HG03135 (cell line): Measurements from ENCODE around the gene LRRC8C.
"Not testable (repeated sequence)": the region's sequence is repeated elsewhere in the genome, so short reads cannot be mapped to it uniquely, and the experiment has no call there.

Experiments
- ATAC-seq: cut with Tn5 transposase; IDR thresholded peaks from one replicate; pipeline ENCODE4 v1.9.1; 2021; ENCODE audit warnings: mild to moderate bottlenecking, moderate library complexity; ENCODE audit not compliant: unreplicated experiment

Gene LRRC8C

DNA sequence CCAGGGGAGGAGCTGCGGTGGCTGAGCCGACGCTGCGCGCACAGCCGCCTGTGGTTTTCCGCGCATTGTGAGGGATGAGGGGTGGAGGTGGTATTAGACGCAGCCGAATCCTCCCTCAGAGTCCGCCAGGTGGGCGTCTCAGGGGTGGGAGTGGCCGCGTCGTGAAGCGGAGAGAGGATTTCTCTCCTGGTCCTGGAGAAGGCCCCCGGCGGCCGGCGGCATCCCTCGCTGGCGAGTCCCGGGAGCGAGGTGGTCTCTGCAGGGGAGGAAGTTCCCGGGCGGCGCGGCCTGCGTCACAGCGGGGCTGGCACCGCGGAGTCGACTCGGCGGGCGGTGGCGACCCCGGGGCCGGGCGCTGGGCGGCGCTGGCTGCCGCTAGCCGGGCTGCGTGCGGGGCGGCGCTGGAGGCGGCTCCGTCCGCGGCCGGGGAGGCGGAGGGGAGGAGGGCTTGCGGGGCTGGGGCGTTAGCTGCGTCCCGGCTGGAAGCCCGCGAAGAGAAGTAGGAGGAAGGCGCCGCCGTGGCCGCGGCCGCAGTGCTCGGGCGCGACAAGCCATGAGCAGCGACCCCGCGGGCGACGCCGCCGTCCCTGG, at the start of gene LRRC8C:
LRRC8C (plus strand) TSS at position 464 of the 591 bp plus-strand sequence. CDS start 53,354 bp downstream, outside the sequence.
- ATAC-seq: peak; percentile 85

DNA sequence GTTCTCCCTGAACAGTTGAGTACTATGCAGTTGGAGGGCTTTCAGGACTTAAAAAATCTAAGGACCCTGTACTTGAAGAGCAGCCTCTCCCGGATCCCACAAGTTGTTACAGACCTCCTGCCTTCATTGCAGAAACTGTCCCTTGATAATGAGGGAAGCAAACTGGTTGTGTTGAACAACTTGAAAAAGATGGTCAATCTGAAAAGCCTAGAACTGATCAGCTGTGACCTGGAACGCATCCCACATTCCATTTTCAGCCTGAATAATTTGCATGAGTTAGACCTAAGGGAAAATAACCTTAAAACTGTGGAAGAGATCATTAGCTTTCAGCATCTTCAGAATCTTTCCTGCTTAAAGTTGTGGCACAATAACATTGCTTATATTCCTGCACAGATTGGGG, 48.7 kb upstream of the LRRC8C start:
- ATAC-seq: no peak

DNA sequence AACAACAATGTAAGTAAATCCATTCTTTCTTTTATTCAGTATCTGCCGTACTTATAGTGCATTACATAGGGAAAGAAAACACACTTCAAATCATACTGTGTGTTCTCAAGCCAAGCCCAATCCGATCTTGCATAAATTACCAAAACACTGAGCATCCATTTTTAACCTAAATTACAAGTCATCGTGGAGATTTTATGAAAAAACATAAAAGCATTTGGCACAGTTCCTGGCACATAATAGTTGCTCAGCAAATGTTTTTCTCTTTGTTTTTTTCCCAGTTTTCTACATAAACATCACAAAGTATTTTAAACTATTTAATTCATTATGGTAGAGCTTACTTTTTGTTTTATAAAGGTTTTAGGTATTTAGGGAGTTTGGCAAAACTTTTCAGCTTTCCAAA, 48.1 kb upstream of the LRRC8C start:
- ATAC-seq: no peak

DNA sequence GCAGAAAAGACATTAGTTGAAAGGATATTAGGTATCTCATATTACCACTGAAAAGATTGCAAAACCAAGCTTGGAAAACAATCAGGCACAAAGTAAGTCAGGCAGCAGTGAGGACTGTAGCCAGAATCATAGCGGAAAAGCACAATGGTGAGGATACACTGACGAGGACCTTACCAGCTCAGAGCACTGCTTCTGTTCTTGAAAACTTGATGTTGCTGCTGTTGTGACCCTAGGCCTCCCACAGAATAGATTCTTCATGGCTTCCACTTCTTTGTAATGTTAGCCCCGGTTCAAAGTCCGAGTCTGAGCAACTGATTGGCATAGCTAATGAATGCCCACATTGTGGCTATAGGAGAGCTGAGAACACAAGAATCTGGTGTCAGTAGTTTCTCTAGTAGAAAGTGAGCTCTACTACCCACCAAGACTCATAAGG, 45.2 kb upstream of the LRRC8C start:
- no peak for ATAC-seq

DNA sequence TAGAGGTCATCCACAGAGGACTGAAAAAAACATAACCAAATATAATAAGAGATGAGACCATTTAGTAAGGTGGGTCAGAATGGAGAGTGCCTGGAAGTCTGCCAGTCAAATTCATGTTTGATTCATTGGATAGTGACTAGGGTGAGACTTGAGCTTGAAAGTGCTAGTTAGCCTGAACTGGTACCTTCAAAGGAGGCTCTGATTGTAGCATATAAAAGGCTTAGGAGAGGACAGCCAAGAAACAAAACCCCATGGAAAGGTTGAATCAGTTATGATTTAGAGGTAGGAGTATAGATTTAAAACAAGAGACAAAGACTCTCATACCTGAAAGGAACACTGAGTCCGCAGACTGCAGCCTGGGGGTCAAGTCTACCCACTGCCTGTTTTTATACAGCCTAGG, 44.4 kb upstream of the LRRC8C start:
- no peak for ATAC-seq

DNA sequence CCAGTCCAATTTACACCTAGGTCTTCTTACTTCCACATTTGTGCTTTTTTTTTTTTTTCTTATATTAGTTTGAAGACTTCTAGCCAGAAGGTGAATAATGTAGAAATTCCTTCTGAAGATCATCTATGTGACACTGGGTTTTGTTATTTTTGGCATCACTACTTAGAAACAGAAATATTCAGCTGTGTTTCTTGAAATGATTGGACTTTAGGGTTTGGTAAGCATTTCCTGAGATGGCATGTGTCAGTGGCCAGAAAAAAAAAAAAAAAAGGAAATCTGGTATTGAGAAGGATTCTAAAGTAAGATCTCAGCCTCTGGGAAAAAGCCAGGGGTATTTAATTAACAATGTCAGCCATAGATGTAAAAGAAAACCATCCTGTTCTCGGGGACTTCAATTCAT, 43.4 kb upstream of the LRRC8C start:
- ATAC-seq: no peak

DNA sequence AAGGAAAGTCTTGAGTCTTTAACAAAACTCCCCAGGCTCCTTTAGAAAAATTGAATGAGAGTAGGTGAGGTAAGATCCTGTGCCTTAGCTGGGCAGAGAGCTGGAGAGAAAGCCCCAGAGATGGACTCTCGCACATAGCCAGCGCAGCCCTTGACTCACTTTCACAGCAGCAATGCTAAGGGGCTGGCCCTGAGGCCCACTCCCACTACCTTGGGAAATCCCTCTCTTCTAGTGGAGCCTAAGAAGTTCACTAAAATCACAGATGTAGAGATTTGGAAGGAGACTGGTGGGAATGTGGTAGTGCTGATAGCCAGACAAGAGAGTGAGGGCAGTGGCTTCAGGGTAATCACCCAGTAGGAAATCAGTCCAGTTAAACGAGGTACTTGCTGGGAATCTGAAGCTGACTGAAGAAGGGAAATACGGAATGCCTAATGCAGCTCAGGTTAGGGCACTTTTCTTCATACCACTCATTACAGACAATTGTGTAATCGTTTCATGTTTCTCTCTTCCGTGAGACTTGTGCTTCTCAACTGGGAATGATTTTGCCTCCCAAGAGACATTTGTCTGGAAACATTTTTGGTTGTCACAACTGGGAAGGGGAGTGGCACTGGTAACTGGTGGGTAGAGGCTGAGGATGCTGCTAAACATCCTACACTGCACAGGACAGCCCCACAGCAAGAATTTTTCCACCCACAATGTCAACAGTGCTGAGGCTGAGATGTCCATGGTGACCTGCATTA, 42.4 kb upstream of the LRRC8C start:
- ATAC-seq: no peak

DNA sequence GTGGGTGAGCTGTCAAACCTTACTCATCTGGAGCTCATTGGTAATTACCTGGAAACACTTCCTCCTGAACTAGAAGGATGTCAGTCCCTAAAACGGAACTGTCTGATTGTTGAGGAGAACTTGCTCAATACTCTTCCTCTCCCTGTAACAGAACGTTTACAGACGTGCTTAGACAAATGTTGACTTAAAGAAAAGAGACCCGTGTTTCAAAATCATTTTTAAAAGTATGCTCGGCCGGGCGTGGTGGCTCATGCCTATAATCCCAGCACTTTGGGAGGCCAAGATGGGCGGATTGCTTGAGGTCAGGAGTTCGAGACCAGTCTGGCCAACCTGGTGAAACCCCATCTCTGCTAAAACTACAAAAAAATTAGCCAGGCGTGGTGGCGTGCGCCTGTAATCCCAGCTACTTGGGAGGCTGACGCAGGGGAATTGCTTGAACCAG, 40.0 kb upstream of the LRRC8C start:
- ATAC-seq: not testable (repeated sequence)

DNA sequence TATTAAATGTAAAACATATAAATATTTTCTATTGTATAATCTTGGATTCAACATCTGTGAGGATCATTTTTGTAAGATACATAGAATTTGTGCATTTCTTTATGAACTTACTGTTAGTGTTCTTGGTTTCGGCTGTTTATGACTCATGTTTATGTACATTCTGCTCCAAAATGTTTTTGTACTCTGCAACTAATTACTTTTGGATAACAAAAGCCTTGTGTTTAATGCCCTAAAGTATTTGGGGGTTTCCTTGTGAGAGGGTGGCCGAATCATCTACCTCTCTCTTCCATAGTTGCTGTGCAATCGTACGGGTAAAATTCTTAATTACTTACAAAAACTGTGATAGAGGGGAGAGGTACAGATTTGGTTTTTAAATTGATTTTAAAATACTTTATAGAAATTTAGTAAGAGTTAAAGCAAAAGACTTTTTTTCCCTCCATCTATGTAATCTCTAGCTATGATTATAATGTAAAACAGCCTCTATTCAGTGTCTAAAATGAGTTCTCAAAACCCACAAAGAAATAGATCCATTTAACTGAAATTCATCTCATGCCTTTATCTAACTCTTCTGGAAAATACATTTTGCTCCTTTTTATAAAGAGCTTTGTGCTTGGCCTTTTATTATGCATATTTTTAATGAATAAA, 38.7 kb upstream of the LRRC8C start:
- ATAC-seq: no peak

DNA sequence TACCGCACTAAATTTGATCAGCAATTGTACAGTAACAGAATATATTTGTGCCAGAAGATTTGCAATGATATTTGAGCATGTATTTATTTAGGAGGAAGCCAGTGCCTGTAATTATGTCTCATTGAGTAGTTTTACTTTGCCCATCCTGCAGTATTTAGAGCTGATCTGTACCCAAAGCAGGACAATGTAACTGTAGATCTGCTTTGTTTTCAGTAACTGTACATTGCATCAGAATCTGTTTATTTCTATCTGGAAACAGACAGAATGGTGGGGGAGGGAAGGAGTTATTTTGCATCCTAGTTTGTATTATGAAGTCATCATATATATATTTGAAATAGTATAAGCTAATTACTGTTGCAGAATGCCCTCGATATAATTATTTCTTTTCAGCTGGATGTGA, 36.2 kb upstream of the LRRC8C start:
- no peak for ATAC-seq

DNA sequence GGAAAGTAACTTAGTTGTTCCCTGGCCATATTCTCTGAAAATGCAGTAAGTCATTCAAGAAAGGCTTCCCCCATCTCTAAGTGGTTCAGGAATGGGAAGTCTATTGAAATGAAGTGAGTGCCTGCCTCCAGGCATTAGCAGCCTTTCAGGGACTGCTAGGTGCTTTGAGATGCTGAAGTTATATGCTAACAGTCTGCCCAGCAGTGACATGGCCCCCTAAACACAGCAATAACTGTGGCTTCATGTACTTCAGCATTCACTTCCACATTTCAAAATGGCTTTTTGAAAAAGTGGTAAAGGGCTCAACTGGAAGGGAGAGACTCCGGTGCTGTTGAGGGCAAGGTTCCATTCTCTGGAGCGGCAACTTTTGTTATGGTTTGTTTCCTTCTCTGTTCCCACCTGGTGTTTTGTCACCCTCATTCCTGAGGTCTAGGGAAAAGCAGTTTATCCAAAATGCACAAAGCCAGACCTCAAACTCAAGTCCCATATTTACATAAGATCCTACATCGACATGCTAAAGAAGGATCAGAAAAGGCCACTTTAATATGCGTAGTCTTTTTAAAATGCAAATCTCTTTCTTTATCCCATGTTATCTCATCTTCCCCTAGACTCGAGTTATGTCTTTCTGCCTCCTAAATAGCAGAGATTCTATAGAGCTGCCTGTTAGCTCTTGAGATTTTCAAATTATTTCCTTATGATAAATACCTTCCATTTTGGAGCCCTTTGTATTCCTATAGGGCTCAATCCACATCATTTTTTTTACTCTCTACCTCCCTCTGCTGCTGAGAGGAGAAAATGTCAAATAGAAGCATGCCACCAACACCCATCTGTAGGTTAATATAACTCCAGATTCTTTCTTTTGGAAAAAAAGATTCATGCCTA, 34.2 kb upstream of the LRRC8C start:
- ATAC-seq: no peak

DNA sequence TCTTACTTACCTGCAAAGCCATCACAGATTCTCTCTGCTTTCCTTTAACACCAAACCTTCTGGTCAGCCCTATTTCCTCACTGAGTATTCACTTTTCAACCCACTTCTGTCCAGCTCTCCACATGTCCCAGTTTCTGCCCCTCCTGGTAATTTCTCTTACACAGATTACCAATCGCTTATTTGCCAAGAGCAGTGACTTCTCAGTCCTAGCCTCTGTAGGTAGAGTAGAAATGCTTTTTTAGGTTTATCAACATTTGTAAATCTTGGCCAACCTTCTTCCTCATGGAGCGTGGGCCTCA, 33.6 kb upstream of the LRRC8C start:
- ATAC-seq: no peak

DNA sequence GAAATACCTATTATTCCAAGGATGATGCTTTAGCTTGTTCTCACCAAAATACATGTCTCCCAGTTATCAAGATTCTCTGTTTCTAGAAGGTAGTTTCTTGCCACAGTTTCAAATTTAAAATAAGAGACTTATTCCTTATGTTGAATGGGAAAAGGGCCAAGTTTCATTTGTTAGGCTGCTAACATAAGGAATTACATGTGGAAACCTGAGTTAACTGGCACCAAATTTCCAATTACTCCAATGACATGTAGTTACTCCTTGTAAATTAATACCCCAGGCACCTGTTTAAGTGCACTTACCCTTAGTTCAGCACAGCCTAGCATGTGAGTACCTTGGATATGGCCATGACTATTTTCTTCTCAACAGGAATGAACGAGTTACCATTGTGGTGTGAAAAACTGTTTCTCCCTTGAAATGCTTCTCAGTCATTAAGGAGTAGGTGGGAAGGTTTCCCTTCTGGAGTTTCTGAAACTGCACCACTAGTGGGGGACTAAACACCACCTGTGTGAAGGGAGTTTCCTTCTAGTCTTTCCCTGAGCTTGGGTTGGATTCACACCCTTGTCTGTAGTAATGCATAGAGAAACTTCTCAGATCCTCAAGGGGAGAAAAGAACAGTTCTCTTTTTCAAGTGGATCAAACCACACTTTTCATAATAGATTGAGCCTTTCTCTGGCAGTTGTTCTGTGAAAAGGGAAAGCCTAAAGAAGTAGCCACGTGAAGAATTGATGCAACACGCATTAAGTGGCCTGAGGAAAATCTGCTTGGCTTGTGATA, 32.3 kb upstream of the LRRC8C start:
- ATAC-seq: no peak

DNA sequence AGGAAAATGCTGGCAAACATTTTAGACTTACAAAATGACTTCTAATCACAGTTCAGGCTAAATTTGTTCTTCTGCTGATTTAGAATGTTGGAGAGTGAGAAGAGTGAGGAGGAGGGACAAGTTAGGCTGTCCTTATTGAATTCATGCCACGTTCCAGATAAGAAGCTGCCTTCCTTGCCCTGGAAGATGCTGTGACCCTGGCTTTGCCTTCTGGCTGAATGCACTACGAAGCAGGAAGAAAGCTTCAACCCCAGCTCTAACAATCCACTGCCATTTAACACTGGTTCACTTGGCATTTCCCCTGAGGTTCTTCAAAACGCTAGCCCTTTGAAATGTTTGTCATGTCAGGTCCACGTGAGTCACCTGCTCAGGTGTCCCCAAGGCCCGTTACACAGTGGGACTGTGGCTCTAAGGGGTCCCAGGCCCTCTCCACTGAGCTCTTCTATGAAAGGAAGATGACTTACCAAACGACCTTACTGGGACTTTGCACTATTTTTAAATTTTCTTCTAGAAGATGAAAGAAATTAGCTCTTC, 30.0 kb upstream of the LRRC8C start:
- ATAC-seq: no peak

DNA sequence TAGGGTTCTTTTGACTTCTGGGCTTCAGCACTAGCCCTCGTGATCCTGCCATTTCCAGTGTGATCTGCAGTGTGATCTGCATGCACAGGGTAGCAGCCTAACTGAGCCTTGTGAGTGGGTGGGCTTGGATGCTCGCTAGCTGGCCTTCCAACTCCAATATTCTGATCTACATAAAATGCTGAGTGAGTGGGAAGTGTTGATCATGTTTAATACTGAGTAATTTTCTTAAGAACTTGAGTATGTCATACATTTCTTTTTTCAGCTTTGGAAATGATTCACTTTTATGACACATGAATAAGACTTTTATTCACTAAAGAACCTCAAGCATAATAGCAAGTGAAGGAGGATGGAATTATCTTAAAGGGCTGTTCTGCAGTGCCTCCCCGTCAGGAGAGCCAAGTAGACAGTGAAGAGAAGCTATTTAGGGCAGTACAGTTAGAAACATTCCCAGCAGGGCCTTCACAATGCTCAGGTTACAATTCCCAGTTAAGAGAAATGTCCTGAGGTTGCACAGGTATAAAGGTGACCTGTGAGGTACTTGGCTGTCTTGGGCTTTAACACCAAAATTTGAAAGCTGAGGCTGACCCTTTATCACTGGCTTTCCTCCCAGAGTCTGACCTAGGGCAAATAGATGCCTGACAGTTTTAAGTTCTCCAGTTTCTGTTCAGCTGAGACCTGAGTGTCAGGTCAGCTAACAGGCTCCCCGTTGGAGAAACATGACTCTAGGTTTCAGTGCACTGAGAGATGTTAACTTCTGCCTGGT, 29.1 kb upstream of the LRRC8C start:
- no peak for ATAC-seq

DNA sequence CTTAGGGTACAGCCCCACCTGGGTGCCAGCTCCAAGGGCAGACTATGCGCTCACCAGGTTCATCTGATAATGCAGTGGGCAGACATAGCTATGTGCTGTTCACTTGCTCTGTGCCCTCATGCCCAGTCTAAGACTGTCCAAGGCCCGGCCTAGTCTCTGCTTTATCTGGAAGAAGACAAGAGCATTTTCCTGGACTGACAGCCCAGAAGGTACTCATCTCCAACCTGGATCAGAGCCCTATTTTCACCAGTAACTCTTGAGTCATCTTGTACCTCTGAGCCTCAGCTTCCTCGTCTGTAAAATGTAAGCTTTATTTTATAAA, 28.5 kb upstream of the LRRC8C start:
- no peak for ATAC-seq

DNA sequence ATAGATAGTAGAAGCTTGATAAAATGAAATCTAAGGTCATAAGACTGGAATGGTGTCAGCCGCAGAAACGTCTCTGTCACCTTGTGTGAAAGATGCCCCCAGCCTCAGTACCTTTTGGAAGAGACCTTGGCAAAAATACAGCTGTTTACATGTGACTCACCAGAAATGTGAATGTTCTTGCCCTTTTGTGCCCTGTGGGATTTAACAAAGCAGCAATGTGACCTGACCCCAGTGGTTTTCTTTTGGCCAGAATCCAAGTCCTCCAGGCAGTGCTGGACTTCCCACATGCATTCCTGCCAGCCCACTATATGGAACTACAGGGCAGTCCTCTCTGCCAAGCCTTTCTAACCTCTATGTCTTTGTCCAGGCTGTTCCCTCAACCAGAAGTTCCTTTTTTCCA, 27.2 kb upstream of the LRRC8C start:
- ATAC-seq: no peak

DNA sequence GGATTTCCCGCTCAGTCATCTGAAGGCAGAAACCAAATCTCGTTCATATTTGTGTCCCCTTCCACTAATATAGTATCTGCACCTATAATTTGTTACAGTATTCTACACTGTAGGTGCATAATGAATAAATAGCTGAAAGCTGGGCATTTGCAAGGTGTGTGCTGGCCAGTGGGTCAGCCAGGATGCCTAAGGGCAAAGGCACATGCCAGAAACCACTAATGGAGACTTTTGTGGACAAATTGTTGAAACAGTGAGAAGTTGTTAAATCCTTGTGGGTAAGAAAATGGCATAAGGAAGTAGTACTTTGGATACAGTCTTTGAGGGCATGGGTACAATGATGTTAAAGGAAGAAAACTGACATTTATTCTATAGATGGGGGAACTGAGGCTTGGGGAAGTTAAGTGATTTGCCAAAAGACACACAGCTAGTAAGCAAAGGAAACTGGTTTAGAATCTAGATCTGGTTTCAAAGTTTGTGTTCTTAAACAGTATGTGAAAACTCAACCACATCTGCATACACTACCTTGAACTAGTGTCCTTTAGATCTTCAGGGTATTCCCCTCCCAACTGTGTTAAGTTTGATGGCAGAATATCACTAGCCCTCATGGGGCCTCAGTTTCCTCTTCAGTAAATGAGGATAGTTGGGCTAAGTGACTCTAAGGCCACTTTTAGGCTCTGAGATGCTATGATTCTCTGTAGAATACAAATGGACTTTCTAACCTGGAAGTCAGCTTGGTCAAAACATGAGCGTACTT, 26.5 kb upstream of the LRRC8C start:
- no peak for ATAC-seq

DNA sequence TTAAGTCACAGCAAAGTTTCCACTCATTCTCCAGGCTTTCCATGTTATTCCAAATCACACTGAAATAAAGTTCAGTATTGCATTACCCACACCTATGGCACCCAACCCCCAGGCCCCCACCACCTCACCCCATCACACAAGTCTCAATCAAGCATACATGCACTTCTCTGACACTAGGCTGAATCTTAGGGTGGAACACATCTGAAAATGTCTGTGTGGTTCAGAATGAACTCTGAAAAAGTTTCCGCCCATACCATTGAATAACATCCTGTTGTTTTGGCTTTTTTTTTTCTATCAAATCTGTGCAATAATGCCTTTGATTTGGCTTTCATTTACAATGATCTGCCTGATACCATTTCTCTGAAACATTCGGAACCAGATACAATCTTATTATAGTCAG, 25.8 kb upstream of the LRRC8C start:
- ATAC-seq: no peak
